A549 treated with DMSO at 1 μM for 4 hours (cell line): Measurements from ENCODE around the gene TCERG1. TPM values are rescaled to one million over a fixed set of nuclear protein-coding genes. Genes with fewer than 3 reads are reported as not detected.

Experiments
- total RNA-seq: library from RNA; stranded (reverse); fragments of 200-300 nt; extraction: Qiagen RNA extraction; gene quantifications from 5 replicates; pipeline ENCODE4 v1.2.3, GENCODE V29; 2022; ENCODE audit warnings: low read depth

TCERG1 gene
- 48.3 to 55.9 TPM (median 52.2 TPM) in 5 replicates for total RNA-seq

DNA sequence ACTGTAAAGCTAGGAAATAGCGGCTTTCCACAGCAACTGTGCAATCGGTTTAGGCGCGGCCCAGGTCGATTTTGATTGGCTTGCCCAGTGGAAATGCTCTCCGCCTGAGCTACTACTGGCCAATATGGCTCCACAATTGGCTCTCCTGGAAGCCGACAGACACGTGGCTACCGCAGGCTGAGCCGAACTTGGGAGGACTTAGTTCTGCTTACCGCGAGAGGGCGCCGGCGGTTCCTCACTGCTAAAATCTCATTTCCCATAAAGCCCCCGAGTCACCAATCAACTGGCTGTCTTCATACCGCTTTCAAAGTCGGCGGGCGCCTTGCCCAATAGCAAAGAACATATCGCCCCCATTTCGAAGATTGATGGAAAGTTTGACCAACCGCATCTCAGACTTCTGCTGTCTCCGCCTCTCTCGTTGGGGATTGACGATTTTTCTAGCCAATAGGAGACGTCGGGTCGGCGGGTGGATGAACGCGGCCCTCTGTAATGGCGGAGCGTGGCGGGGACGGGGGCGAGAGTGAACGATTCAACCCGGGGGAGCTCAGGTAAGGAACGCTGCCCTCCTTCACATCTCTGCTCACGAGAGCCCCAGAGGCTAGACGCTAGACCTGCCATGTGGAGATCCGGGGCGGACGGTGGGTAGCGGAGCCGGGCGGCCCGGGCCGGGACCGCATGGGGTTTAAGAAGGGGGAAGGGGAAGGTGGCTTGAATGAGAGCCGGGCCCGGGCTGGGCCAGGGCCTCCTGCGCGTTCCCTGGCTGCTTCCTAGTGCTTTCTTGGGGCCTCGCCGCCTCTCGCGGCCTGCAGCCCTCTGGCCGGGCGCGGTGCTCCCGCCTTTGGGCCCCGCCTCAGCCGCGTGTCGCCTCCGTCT is at the start of gene TCERG1:
Gene TCERG1 (plus strand): TSS at position 473 of the 873 bp plus-strand sequence. CDS start 17 bp downstream, at position 490.

DNA sequence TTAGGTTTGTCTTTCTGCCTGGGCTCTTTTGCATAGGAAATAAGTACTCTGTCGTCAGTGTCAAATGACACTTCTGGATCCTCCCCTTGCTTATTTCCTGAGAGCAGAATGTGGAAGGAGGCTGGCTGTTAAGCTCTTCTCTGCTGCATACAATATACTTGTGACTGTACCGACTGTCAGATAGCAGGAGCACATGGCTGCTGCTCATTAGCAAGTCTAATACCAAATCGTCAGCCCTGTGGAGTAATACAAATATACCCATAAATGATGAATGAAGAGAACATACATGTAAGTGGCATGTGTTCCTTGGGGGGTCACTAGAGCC is 69.0 kb downstream of the TCERG1 start, which contains the start of gene GPR151:
Gene GPR151 (minus strand): TSS at position 40 of the 325 bp plus-strand sequence. CDS start 77 bp downstream, outside the sequence.

Other genes starting within 250 kb of the TCERG1 start
- 12.7 to 16.8 TPM (median 14.9 TPM) in 5 replicates for gene RBM27, start 243.7 kb upstream of the TCERG1 start, total RNA-seq
- 0.05 to 0.19 TPM (median 0.10 TPM) in 4 of 5 replicates, not detected in the other for gene POU4F3, start 108.5 kb upstream of the TCERG1 start, total RNA-seq
- gene GPR151, start 68.9 kb downstream of the TCERG1 start, total RNA-seq, result not detected in 5 replicates